Activated CD8-positive, alpha-beta memory T cell treated with anti-CD3 and anti-CD28 coated beads for 1 hour (primary cell): ENCODE measurements around the gene FAM124A.

Experiments
- DNase-seq, 2 donors: peaks; one replicate each; pipeline ENCODE4 v3.0.0-alpha.2; 2020; ENCODE audit warnings: low read depth in 1 of 2; ENCODE audit errors: extremely low read depth in 1 of 2

The FAM124A gene

DNA sequence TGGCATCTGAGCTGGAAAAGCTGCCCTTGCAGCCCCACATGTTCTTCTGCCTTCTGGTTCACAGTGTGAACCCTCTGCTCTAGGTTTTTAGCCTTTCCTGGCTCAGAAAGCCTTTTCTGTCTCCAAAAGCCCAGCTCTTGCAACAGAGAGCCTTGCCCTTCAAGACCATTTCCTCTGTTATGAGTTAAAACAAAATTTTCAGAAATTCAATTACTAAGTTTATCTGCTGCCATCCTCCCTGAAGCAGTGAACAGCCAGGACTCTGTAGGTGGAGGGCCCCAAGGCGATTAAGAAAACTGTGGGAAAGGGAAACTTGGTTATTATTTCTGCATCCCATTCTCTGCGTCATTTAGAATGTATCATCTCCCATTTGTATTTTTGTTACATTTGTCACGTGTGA is 18.8 kb downstream of the FAM124A start:
- no peak for DNase-seq

DNA sequence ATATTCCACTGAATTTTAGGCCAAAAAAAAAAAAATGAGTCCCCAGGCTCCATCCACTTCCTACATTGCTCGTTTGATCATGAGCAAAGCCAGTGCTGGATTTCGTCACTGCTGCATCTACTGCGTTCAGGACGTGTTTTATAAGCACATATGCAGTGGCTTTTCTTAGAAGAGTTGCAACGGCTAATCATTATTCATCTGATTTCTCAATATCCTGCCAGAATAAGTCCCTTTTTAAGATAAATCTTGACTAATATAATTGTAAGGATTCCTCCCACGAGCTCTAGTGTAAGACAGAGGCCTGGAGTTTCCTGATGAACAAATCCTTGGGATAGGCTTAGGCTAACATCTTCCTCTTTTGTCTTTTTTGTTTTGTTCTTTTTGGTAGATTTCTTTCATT is 19.5 kb downstream of the FAM124A start:
- no peak for DNase-seq

DNA sequence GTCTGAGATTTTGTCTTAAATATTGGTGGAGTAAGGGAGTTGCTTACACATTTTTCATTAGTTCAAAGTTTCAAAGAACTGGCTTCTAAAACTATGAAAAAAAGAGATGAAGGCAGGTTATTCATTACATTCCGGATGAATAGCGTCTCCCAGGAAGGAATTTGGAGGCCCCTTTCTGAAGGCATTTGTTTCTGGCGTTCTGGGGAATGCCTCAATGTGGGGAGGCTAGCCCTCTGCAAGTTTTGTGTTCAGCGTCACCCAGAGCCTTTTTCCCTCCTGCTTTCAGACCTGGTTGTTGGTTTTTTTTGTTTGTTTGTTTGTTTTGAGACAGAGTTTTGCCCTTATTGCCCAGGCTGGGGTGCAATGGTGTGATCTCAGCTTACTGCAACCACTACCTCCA is 21.0 kb downstream of the FAM124A start:
- no peak for DNase-seq

DNA sequence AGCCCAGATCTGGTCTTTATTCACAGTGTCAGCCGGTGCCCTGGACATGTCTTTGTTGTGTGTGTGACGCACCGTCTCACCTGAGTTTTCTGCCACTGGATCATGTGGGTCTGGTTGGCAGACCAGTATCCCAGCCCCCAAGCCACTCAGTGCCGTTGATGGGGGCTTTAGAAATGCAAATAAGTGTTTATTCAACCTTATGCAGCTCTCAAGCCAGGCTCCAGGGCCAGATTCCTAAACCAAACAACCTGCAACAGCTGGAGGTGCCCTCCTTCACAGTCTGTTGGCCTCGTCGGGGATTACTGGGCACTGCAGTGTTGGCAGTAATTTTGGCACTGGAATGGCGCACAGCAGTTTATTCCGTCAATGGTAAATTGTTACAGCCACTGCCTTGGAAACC is 21.6 kb downstream of the FAM124A start:
- no peak for DNase-seq

DNA sequence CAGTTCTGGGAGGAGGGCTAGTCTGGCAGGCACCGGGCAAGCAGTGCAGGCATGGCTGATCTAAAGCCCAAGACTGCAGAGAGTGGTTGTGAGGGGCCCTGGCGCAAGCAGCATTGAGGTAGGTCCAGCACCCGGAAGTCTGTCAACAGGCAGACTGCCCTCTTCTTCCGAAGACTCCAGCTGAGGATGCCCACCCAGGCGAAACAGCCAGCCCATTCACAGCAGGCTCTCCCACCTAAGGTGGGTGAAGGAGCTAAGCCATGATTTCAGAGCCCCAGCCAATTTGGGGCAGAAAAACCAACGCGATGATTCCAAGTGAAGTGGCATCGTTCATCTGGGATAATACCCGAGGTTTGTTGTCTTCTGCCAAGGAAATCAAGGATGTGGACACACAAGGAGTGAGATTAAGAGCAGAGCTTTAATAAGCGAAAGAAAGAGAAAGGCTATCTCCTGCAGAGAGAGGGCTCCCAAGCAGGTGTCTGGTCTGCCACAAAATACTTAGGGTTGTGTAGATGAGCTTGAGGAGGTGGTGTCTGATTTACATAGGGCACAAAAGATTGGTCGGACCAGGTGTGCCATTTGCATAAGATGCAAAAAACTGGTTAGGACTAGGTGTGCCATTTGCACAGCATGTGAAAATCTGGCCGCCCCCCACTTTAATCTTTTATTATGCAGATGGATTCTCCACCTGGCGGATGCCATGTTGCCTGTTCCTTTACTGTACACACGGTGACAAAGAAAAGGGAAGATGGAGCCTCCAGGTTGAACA is 22.6 kb downstream of the FAM124A start:
- DNase-seq, result no peak

DNA sequence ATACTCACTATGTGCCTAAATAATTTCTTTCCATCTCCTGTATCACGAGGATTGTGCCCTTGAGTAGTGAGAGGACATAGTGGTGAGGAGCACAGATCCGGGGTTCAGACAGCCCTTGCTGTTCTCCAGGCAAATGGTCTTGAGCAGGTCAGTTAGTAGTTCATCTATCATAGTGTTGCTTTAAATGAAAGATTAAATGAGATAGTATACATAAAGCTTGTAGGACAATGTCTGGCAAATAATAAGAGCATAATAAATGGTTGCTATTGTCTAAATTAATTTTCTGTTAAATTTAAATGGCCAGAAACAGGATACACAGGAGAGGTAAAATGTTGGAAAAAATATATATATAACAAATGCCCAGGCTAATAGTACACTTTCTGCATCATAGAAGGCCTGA is 23.4 kb downstream of the FAM124A start:
- no peak for DNase-seq

DNA sequence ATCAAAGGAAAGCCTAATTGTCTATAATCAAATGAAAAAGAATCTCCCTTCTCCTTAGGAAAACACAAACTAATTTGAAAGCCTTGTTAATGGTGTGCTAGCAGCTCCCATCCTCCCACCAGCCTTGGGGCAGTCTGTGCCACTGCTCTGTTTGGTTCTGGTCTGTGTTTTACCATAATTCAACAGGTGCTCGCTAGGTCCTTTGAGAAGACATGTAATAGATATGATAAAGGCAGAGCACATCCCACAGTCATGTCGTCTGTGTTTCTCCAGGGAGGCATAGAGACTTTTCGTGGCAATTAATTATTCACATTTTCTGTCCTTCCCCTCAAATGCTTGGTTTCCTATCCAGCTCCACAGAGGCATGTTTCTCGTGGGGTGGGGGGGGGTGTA is 23.8 kb downstream of the FAM124A start:
- no peak for DNase-seq

DNA sequence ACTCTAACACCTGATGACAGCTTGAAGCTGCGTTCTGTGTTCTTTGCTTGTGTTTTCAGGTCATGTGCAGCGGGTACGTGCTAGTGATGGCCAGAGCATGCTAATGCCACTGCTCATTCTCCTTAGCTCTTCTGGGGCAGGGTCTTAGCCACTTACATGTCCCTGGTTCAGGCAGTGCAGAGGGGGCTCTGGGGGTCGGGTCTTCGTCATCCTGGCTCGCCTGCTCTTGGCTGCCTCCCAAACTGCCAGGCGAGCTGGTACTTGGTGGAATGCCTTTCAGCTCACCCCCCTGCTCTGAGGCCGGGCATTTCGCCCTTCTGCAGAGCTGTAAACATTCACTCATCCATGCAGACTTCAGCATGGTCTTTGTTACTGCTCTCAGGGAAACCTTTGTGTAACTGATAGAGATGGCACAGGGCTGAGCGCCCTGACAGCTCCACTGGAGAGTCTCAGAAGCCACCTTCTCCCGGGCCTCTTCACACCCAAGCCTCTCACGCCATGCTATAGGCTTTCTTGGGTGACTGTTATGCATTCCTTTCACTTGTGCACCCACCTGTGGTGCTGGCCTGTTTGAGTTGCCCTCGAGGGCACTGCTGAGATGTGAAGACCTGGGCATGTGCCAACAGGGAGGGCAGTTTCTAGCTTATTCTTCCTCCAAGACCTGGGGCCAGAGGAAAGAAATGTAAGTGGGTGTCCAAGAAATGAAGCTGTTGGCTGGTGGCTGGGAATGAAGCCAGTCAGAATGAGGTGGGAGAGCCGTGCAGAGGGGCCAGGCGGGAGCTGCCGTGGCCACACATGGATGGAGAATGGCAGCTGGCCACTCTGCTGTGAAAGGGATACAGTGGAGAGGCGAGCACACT is 24.4 kb downstream of the FAM124A start:
- DNase-seq, result no peak

DNA sequence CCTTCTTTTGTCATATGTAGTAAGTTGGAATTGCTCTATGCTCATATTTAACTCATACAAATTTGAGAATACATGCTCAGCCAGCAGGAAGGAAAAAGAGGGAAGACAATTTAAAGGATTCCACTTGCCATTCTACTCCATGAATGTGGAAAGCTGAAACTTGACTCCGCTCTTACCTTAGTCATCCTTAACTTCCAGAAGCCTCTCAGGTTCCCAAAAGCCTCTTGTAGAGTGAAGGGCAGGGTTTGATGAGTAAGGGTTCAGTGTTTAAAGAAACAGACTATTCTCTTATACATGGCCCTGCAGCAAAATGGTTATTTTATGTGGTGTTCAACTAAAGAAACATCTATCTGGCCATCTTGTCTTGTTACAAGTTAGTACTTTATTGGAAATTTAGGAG is 27.1 kb downstream of the FAM124A start:
- DNase-seq, result no peak

DNA sequence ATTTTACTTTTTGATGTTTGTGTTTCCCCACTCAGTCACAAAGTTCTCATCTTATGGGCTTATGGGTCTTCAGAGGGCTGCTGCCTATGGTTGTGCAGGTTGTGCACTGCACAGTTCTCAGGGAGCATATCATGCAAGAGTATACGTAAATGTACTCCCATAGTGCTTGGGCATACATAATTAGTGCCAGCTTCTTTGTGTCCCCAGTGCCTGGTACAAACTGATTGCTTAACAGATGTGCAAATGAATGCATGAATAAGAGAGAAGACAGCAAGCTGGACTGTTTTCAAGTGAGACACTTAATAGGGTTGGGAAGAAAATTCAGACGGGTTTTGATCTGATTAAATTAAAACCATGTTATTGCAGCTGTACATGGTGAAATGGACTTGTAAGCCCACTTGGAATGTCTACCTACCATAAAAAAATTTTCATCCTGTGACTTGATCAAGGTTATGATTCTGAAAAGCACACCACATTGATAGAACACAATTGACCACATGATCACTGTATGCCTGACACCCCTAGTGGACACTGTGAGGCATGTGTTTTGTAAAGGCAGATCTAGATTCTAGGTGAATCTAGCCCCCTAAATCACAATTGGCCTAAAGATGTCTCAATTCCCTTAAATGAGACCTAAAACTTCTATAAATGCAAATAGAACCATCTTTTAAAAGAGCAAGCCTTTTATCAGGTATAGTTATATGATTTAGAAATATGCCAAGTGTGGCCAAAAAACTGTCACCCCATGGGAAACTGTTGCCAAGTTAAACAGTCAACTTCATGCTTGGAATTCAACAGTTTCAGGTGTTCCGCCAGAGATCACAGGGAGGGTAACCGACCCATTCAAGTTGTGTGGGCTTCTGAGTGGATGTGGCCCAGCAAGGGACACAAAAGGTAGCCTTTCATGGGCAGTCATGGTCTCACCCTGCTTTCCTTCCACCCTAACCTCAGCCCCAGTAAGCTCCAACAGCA is 27.9 kb downstream of the FAM124A start:
- no peak for DNase-seq

DNA sequence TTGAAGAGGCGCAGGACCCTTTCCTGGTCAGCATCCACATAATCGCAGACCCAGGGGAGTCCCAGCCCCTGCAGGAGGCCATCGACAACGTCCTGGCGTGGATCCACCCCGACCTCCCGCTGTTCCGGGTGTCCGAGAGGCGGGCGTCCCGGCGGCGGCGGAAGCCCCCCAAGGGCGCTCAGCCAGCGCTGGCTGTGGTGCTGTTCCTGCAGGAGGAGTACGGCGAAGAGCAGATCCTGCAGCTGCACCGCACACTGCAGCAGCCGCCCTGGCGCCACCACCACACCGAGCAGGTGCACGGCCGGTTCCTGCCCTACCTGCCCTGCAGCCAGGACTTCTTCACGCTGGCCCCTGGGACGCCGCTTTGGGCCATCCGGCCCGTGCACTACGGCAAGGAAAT is 29.3 kb downstream of the FAM124A start:
- DNase-seq, result no peak

DNA sequence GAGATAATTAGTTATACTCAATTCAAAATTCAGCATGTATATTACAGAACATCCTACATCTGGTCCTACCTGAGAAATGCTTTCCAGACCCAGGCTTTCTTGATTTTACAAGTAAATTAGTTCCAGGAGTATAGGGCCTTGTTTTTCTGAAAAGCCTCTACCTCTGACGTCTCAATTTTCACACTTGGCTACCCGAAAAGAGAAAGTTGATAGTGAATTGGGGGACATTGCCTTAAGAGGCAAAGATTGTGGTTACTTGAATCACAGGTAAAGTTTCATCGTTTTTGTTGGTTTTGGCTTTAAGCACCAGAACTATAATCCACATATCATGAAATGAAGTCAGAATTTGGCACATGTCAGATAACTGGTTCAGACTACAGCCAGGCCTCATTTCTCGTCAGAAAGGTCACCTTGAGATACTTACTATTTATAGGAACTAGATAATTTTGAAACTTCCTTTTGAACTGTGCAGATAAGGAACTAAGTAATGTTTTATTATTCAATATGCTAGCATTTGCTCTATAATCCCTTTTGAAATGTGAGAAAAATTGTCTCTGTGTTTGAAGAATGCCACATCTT is 30.8 kb downstream of the FAM124A start:
- no peak for DNase-seq

DNA sequence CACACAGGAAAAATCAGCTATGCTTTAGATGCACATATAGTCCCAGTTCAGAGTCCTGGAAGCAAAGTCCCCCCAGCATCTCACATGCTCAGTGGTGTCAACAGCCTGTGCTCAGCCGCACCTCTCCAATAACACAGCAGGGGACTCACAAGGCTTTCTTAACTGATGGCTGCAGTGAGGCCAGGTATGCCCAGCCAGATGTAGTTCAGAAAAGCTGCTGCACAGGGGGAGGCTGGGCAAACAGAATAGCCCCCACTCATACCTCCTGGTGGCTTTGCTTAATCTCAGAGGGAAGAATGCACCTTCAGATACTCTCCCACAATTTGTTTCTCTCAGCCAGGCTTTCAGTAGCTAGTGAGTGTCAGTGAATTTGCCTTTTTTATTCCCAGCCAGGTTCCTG is 33.4 kb downstream of the FAM124A start:
- no peak for DNase-seq

DNA sequence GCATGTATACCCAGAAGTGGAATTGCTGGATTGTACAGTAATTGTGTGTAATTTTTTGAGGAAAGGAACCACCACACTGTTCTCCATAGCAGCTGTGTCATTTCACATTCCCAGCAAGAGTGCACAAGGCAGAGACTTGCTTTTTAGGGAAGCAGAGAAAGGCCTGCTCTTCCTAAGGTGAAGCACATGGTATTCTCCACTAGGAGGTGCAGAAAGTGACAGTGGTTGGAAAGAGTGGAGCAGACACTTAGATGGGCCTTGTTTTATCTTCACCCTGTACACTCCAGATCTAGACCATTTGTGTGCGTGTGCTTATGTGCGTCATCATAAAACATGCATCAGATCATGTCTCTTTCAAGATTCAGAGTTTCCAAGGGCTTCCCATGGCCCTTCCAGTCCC is 35.0 kb downstream of the FAM124A start:
- no peak for DNase-seq

DNA sequence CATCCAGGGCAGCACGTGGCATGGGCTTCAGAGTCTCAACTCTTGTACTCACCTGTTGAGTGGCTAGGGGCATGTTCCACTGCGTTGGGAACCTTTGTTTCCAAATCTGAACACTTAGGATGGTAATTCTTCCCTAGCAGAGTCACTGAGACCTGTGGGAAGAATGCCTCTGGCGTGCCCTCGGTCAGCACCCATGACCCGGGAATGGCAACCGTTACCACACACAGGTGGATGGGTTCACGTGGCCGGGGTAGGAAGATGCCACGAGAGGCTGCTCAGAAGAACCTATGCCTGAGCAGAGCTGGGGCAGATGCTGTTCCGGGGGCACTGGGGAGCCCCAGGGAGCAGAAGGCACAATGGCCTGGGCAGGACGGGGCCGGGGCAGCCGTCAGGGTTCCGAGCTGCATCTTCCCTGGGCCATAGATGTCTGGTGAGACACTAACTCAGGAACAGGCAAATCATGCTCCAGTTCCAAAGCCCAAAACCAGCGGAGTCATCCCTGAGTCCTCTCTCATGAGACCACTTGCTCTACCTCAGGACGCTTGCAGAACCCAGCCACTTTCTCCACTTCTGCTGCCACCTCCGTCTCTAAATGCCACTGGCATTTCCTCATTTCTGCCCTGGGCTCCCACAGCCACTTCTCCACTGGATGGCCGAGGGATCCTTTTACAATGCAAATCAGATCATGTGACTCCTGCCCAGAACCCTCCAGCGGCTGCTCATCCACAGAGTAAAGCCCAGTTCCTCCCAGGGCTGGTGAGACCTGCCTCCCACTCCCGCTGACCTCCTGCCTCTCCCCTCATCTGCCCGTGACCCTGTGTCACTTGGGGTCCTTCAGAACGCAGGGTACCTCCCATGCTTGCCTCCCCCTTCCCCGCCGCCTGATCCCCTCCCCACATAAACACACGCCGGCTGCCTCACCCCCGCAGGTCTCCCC is 36.7 kb downstream of the FAM124A start:
- DNase-seq, result no peak

DNA sequence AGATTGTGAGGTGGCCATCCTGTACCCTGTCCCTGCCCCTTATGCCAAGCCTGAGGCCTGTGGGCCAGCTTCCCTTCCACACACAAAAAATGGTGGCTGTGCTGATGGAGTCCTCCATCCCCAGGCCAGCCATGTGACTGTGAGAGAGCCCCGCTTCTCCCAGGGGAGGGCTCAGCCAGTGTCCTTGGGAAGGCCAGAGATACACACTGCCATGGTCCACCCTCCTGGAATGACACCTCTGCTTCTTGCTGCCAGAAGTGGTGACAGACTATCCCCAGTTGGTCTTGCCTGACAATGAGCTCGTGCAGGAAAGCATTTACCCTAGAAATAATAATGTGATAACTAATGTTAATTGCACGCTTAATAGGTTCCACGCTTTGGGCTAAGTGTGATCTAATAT is 38.0 kb downstream of the FAM124A start:
- DNase-seq, result no peak

DNA sequence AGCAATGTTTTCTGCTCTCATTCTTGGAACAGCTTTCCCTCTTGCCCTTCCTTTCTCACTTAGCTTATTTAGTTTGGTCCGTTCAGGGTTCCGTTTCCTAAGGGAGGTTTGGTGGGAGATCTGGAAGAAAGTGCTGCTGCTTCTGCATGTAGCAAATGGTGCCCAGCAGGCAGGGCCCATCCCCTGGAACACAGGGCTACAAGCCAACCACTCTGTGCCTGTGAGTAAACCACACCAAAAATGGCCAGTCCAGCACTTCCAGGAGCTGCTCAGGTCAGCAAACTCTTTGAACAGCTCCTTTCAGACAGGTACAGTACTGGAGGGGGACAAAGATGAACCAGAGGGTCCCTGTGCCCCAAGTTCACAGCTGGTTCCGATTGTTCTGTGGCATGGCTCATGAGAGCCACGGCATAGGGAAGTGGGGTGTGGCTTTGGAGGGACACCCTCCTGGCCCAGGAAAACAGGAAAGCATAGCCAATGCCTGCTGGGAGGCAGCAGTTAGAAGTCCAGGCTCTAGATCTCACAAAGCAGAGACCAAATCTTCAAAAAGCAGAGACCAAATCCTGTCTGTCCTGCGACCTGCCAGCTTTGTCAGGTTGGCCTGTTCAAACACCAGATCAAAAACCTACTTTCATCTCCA is 39.5 kb downstream of the FAM124A start:
- DNase-seq, result no peak

DNA sequence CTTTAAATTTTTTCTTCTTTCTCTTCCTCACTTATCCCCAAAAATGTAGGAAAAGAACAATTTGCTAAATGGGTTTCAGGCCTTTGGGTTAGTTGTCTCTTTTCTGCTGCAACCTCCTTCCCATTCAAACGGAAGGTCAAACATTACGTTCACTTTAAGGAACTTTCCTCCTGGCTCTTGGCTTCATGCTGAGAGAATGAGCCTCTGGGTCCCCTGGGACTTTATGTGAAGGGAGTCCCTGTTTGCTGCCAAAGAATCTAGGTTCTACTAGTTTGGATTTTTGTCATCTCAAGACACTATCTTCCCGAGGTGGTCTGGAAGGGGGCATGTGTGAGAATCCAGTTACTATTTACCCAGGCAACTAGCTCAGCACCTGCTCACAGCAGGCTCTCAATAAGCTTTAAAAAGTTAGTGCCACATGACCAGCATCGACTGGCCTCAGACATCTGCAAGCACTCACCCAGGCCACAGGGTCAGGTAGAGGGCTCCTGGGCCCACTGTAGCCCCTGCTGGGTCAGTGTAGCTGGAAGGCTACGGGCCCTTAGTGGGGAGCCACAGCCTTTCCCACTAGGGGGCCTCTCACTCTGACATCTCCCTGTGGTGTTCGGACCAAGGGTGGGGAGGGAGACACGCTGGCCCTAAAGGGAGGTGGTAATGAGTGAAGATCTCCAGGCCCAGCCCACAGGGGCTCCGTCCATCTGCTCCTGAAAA is 40.5 kb downstream of the FAM124A start:
- no peak for DNase-seq

DNA sequence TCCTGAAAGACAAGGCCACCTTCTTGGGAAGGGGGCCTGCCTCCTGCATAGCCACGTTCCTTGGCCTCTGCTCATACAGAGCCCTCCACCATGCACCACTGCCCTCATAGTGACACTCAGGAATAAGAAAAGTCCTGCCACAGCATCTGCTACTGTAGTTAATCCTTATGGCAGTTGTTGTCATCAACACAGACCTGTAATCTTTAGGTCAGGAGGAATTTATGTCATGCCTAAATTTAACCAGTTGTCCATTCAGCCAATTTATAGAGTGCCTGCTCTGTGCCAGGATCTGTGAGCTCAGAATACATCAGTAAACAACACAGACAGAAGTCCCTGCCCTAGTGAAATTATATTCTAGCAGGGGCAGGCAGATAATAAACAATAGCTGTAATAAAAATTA is 44.4 kb downstream of the FAM124A start:
- no peak for DNase-seq
